Astrocyte (in vitro differentiated cells and primary cell): ENCODE results near the gene AKAP13. TPM values are rescaled to one million over a fixed set of nuclear protein-coding genes. Genes with fewer than 3 reads are reported as not detected.

ENCODE experiments used
- DNase-seq: peaks from one replicate; pipeline ENCODE4 v3.0.0-alpha.2; 2010; ENCODE audit warnings: low read depth
- FAIRE-seq: peaks from 2 replicates; lab custom pipeline; 2011; peaks lifted over from hg19 to GRCh38; lab: Jason Lieb, UNC
- H2AFZ ChIP-seq: 2 replicates; pipeline ENCODE4 v1.6.0; 2012; ENCODE audit warnings: low read depth, low read length, inconsistent platforms
- H3K27ac ChIP-seq: 2 replicates; pipeline ENCODE4 v1.5.1; 2011; ENCODE audit warnings: low read depth, low read length, inconsistent platforms
- H3K27me3 ChIP-seq: 2 replicates; pipeline ENCODE4 v1.6.0; 2011; ENCODE audit warnings: low read length, inconsistent platforms; ENCODE audit not compliant: insufficient read depth
- H3K36me3 ChIP-seq: 2 replicates; pipeline ENCODE4 v1.5.1; 2011; ENCODE audit warnings: low read length, inconsistent platforms; ENCODE audit not compliant: insufficient read depth
- H3K4me1 ChIP-seq: 2 replicates; pipeline ENCODE4 v1.5.1; 2011; ENCODE audit warnings: low read length, inconsistent platforms; ENCODE audit not compliant: insufficient read depth
- H3K4me2 ChIP-seq: 2 replicates; pipeline ENCODE4 v1.6.0; 2012; ENCODE audit warnings: low read length, inconsistent platforms
- H3K4me3 ChIP-seq: 2 replicates; pipeline ENCODE4 v1.5.1; 2011; ENCODE audit warnings: low read depth, mild to moderate bottlenecking, low read length, inconsistent platforms; ENCODE audit not compliant: insufficient read depth
- H3K79me2 ChIP-seq: 2 replicates; pipeline ENCODE4 v1.6.0; 2012; ENCODE audit warnings: mild to moderate bottlenecking, low read length, inconsistent platforms; ENCODE audit not compliant: insufficient read depth
- H3K9ac ChIP-seq: 2 replicates; pipeline ENCODE4 v1.6.0; 2012; ENCODE audit warnings: mild to moderate bottlenecking, low read length, inconsistent platforms
- H3K9me3 ChIP-seq: 2 replicates; pipeline ENCODE4 v1.5.1; 2012; ENCODE audit warnings: low read depth, mild to moderate bottlenecking, low read length, inconsistent platforms; ENCODE audit not compliant: insufficient read depth
- H4K20me1 ChIP-seq: 2 replicates; pipeline ENCODE4 v1.6.0; 2012; ENCODE audit warnings: low read length, inconsistent platforms; ENCODE audit not compliant: insufficient read depth
- H3K27ac Mint-ChIP-seq: one replicate; pipeline ENCODE4 v1.8.0; 2021; ENCODE audit warnings: mild to moderate bottlenecking, mixed read lengths; ENCODE audit not compliant: unreplicated experiment
- H3K27me3 Mint-ChIP-seq: one replicate; pipeline ENCODE4 v1.8.0; 2021; ENCODE audit warnings: low read depth, mixed read lengths; ENCODE audit not compliant: unreplicated experiment
- H3K36me3 Mint-ChIP-seq: one replicate; pipeline ENCODE4 v1.8.0; 2021; ENCODE audit warnings: low read depth, mixed read lengths; ENCODE audit not compliant: unreplicated experiment
- H3K4me1 Mint-ChIP-seq: one replicate; pipeline ENCODE4 v1.8.0; 2021; ENCODE audit warnings: low read depth, mixed read lengths; ENCODE audit not compliant: unreplicated experiment
- H3K4me3 Mint-ChIP-seq: one replicate; pipeline ENCODE4 v1.8.0; 2021; ENCODE audit warnings: mild to moderate bottlenecking, moderate library complexity, mixed read lengths; ENCODE audit not compliant: unreplicated experiment
- H3K9me3 Mint-ChIP-seq: one replicate; pipeline ENCODE4 v1.8.0; 2021; ENCODE audit warnings: mild to moderate bottlenecking, mixed read lengths; ENCODE audit not compliant: unreplicated experiment
- EZH2 ChIP-seq: IDR thresholded peaks from 2 replicates; pipeline ENCODE4 v1.6.1; 2012; ENCODE audit warnings: mild to moderate bottlenecking, low read length, inconsistent platforms; ENCODE audit not compliant: insufficient read depth
- total RNA-seq: library from RNA; stranded (reverse); gene quantifications from 2 replicates; pipeline ENCODE4 v1.2.1, GENCODE V29; 2021
- TF ChIP-seq, protein P1 (sequence below): IDR thresholded peaks from 2 replicates; pipeline ENCODE4 v1.5.1; 2011; ENCODE audit warnings: low read depth, mild to moderate bottlenecking, inconsistent platforms, low read length, moderate library complexity; ENCODE audit not compliant: insufficient read depth

Gene AKAP13
- total RNA-seq, 1 donor from 2014 or later, result 98.2 TPM

DNA sequence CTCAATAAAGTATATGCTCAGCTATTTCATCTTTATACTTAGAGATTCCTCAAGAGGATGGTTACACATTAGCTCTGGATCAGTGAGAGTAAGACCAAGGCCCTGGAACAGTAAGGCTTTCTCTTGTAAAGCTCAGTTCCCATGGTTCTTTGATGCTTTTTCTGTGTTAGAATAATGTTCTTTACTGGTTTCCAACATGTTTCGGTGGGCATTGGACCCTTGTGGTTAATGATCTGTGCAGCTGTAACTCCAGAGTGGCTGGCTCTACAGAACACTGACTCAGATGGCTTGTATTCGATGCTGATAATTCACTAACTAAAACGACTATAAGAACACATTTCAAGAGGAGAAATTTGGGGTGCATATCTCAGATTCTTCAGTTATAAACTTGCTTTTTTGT is 114.7 kb downstream of the AKAP13 start:
- Histone ChIP-seq H3K4me3 (no peak overlapping the region), H3K4me1 (peaks cover 18% of the 10 kb centered on the region), H3K9me3 (no peaks in the 10 kb centered on the region), H3K27ac (peak overlapping the region; percentile 74), H4K20me1 (peaks cover 68% of the 10 kb centered on the region), H3K27me3 (no peaks in the 10 kb centered on the region), H3K4me2 (no peak overlapping the region), H2AFZ (no peak overlapping the region), H3K36me3 (no peaks in the 10 kb centered on the region), H3K9ac (no peak overlapping the region), H3K79me2 (peaks cover 70% of the 10 kb centered on the region)
- Mint-ChIP-seq H3K27me3 (no peaks in the 10 kb centered on the region), H3K9me3 (no peaks in the 10 kb centered on the region), H3K27ac (peak overlapping the region; percentile 37), H3K36me3 (no peaks in the 10 kb centered on the region), H3K4me1 (peaks cover 45% of the 10 kb centered on the region), H3K4me3 (no peak overlapping the region)
- no peak for DNase-seq
- TF ChIP-seq, protein P1, sequence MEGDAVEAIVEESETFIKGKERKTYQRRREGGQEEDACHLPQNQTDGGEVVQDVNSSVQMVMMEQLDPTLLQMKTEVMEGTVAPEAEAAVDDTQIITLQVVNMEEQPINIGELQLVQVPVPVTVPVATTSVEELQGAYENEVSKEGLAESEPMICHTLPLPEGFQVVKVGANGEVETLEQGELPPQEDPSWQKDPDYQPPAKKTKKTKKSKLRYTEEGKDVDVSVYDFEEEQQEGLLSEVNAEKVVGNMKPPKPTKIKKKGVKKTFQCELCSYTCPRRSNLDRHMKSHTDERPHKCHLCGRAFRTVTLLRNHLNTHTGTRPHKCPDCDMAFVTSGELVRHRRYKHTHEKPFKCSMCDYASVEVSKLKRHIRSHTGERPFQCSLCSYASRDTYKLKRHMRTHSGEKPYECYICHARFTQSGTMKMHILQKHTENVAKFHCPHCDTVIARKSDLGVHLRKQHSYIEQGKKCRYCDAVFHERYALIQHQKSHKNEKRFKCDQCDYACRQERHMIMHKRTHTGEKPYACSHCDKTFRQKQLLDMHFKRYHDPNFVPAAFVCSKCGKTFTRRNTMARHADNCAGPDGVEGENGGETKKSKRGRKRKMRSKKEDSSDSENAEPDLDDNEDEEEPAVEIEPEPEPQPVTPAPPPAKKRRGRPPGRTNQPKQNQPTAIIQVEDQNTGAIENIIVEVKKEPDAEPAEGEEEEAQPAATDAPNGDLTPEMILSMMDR, result no peak
- no peak for TF ChIP-seq EZH2
- no peak for FAIRE-seq

DNA sequence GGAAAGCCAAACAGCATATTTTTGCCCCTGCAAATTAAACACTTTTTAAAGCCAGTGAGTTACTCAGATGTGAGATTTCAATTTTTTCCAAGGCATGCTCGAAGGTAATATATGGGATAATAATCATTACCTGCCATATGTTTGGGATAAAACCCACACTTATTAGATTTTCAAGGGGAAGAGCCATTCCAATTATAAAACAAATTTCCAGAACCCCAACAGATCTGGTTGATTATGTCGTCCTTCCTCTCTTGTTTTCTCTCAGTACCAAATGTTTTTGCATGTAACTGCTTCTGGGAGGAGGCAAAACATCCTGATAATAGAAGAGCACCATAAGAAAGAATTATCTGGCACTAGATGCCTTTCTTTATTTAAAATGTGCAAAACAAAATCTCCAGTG is 115.1 kb downstream of the AKAP13 start:
- no peak overlapping the region for H3K4me2 ChIP-seq
- FAIRE-seq (no peak), DNase-seq (no peak)
- H3K9me3 Mint-ChIP-seq, result no peaks in the 10 kb centered on the region
- no peak overlapping the region for H2AFZ ChIP-seq
- H3K27ac ChIP-seq, result no peak overlapping the region
- H3K36me3 Mint-ChIP-seq, result no peaks in the 10 kb centered on the region
- peaks cover 71% of the 10 kb centered on the region for H3K79me2 ChIP-seq
- peaks cover 46% of the 10 kb centered on the region for H3K4me1 Mint-ChIP-seq
- H3K36me3 ChIP-seq, result no peaks in the 10 kb centered on the region
- H3K9me3 ChIP-seq, result no peaks in the 10 kb centered on the region
- H3K4me3 ChIP-seq, result no peak overlapping the region
- H3K4me3 Mint-ChIP-seq, result no peak overlapping the region
- H3K27ac Mint-ChIP-seq, result peak overlapping the region; percentile 37
- TF ChIP-seq, protein P1, result no peak
- no peak for TF ChIP-seq EZH2
- peaks cover 18% of the 10 kb centered on the region for H3K4me1 ChIP-seq
- no peaks in the 10 kb centered on the region for H3K27me3 ChIP-seq
- H3K9ac ChIP-seq, result no peak overlapping the region
- H4K20me1 ChIP-seq, result peaks cover 67% of the 10 kb centered on the region
- H3K27me3 Mint-ChIP-seq, result no peaks in the 10 kb centered on the region

DNA sequence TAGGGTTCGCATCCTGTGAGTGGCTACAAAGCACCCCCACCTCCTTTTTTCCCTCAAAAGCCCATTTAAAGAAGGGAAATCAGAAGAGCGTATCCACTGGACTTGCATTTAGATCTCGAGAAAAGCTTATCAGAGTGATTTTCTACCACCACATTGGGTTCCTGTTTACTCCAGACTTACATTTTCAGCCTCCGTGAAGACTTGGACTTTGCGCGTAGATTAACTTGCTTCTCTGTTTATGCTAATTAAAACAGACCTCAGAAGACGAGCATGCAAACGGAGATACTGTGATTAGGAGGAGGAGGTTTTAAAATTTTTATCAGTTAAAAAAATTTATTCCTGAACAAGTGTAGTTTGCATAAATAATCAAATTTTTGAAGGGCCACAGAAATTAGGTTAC is 115.7 kb downstream of the AKAP13 start:
- no peak for TF ChIP-seq EZH2
- TF ChIP-seq, protein P1, result no peak
- no peak for DNase-seq
- no peak overlapping the region for H3K4me3 Mint-ChIP-seq
- no peaks in the 10 kb centered on the region for H3K27me3 Mint-ChIP-seq
- Histone ChIP-seq H3K4me1 (peaks cover 18% of the 10 kb centered on the region), H3K9me3 (no peaks in the 10 kb centered on the region), H3K4me3 (no peak overlapping the region), H3K36me3 (no peaks in the 10 kb centered on the region), H3K4me2 (no peak overlapping the region), H3K27ac (no peak overlapping the region), H4K20me1 (peaks cover 67% of the 10 kb centered on the region), H3K79me2 (peaks cover 71% of the 10 kb centered on the region), H3K27me3 (no peaks in the 10 kb centered on the region), H3K9ac (no peak overlapping the region), H2AFZ (no peak overlapping the region)
- no peak for FAIRE-seq
- peaks cover 52% of the 10 kb centered on the region for H3K4me1 Mint-ChIP-seq
- no peak overlapping the region for H3K27ac Mint-ChIP-seq
- H3K9me3 Mint-ChIP-seq, result no peaks in the 10 kb centered on the region
- no peaks in the 10 kb centered on the region for H3K36me3 Mint-ChIP-seq
